Heart right ventricle (tissue), 16 donors: ENCODE data around the gene MMP12. TPM values are rescaled to one million over a fixed set of nuclear protein-coding genes. Genes with fewer than 3 reads are reported as not detected.

Experiments
- ATAC-seq, 8 donors: fragments of 200-7000 bp; cut with Tn5 transposase; one replicate each; pipeline ENCODE4 v1.9.1; 2020; ENCODE audit warnings: mild to moderate bottlenecking in 8 of 8, moderate library complexity in 8 of 8, moderate number of reproducible peaks in 1 of 8
- DNase-seq, 2 donors: peaks; one replicate each; pipeline ENCODE4 v3.0.0-alpha.2; 2020
- H3K27ac ChIP-seq, 10 donors: fragments of 200-600 bp; sonication (generic) in 2 of 10; one replicate each; pipeline versions ENCODE4 v1.5.0 to v1.8.0; 2020 to 2022; ENCODE audit warnings: mild to moderate bottlenecking in 3 of 10
- H3K27me3 ChIP-seq, 7 donors: fragments of 200-600 bp; one replicate each; pipeline ENCODE4 v1.8.0; 2021 to 2022; ENCODE audit warnings: mild to moderate bottlenecking in 2 of 7
- H3K36me3 ChIP-seq, 9 donors: fragments of 200-600 bp; sonication (generic) in 1 of 9; one replicate each; pipeline versions ENCODE4 v1.5.0 to v1.8.0; 2020 to 2022; ENCODE audit warnings: mild to moderate bottlenecking in 2 of 9
- H3K4me1 ChIP-seq, 9 donors: fragments of 200-600 bp; sonication (generic) in 1 of 9; one replicate each; pipeline versions ENCODE4 v1.5.0 to v1.8.0; 2020 to 2022; ENCODE audit warnings: mild to moderate bottlenecking in 4 of 9
- H3K4me3 ChIP-seq, 10 donors: fragments of 200-600 bp; sonication (generic) in 2 of 10; one replicate each; pipeline versions ENCODE4 v1.5.0 to v1.8.0; 2020 to 2022; ENCODE audit warnings: mild to moderate bottlenecking in 7 of 10, moderate library complexity in 2 of 10
- H3K9me3 ChIP-seq, 11 donors: fragments of 200-600 bp in 10 of 11; sonication (generic) in 2 of 11; one replicate each; pipeline versions ENCODE4 v1.5.0 to v1.8.0; 2013 to 2022; ENCODE audit warnings: mild to moderate bottlenecking in 2 of 11, control low read depth in 1 of 11, moderate library complexity in 1 of 11
- WGBS, 2 donors: extraction: QIAGEN DNeasy Blood & Tissue Kit; methylation state at CpG; one replicate each; pipeline ENCODE4 v1.1.7; 2013; ENCODE audit warnings: inconsistent platforms in 1 of 2; 5-methylcytosine and 5-hydroxymethylcytosine counted together
- intact Hi-C, 10 donors: fragments of 100-400 bp; cut with DNase I; formaldehyde crosslinking; loops; one replicate each; pipeline versions ENCODE4 v1.11.1 to v1.14.2; 2022
- polyA plus RNA-seq, 2 donors: library from polyadenylated mRNA; stranded (reverse); fragments of 200-250 nt; gene quantifications; one replicate each; pipeline ENCODE4 v1.2.3, GENCODE V29; 2013
- total RNA-seq, 10 donors: library from RNA; stranded (reverse); fragmentation: NEBNext Ultra II Directional in 3 of 10; extraction: Animal tissue kit (Norgen Biotek cat#: 25700) in 3 of 10; gene quantifications; one replicate each; pipeline versions ENCODE4 v1.2.1 to v1.2.4, GENCODE V29; 2021 to 2023
- TF ChIP-seq, protein P1 (sequence below), 9 donors: fragments of 200-600 bp; sonication (generic) in 2 of 9; IDR thresholded peaks; one replicate each; pipeline versions ENCODE4 v1.5.0 to v1.8.0; 2021 to 2022; ENCODE audit warnings: antibody characterized with exemption in 9 of 9, mild to moderate bottlenecking in 5 of 9, moderate library complexity in 1 of 9
- donor health status: Arrhythmogenic right ventricular cardiomyopathy.
- donor health status: ischemic (EF 13 %, LVEDD 7.1; RV severe dilation, severe dysfunction).
- donor health status: healthy with polysubstance abuse.
- donor health status: DM: no; HTN: yes; CAD: no.
- donor health status: DM: no; HTN: no; CAD: no.
- donor health status: ischemic (EF 25% LVEDD 6.9; RV normal size, moderate dysfunction).
- donor health status: ischemic (EF 25% LVEDD 5.7; RV mildly dilated, moderate dysfunction).
- donor health status: healthy.
- donor health status: DM: yes; HTN: yes; CAD: no.
- donor health status: Ischemic cardiomyopathy.
- donor health status: ischemic (EF 35%, LVEDD 5.7; RV mildly dilated, moderate dysfunction).
- donor health status: nonischemic (EF 11% LVEDD 7.7; RV severe dilation, severe dysfunction).
- donor health status: DM: yes; HTN: yes; CAD: no.
- donor health status: PGD.
- donor health status: ischemic (EF 29% LVEDD 5.4; RV normal size, mild dysfunction).
- donor health status: nonischemic (EF 23%, LVEDD 6.1; RV moderate dilation, normal function).

Gene MMP12
- total and polyA plus RNA-seq, 12 donors = 0.30 TPM; not detected in 11

DNA sequence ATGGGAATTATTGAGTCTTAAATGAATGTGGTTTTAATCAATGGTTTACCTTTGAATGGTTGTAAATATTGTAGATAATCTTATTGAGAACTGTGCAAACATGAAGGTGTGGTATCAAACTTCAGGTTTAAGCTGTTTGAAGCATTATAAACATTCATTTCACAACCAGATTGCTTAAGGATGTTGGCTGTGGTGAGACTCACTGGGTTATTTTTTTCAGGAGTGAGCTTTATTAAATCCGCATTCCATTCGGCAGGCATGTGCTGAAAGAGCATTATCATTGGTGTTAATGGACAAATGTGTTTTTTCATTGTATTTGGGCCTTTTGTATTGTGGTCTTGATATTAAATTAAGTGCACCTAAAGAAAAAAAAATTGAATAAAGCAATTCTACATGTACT is 41.1 kb downstream of the MMP12 start:
- no peak for DNase-seq
- Histone ChIP-seq H3K4me3 (no peak overlapping the region), H3K4me1 (no peaks in the 10 kb centered on the region), H3K9me3 (no peaks in the 10 kb centered on the region), H3K27me3 (peaks cover 0 to 34% (median 13%) of the 10 kb centered on the region in 7 donors), H3K27ac (no peak overlapping the region), H3K36me3 (no peaks in the 10 kb centered on the region)
- intact Hi-C loops = loop anchor here in 1 of 10 donors (10.0 kb wide), 2 partner anchors 61 to 101 kb away; no protein-coding TSS in a partner anchor
- TF ChIP-seq, protein P1, sequence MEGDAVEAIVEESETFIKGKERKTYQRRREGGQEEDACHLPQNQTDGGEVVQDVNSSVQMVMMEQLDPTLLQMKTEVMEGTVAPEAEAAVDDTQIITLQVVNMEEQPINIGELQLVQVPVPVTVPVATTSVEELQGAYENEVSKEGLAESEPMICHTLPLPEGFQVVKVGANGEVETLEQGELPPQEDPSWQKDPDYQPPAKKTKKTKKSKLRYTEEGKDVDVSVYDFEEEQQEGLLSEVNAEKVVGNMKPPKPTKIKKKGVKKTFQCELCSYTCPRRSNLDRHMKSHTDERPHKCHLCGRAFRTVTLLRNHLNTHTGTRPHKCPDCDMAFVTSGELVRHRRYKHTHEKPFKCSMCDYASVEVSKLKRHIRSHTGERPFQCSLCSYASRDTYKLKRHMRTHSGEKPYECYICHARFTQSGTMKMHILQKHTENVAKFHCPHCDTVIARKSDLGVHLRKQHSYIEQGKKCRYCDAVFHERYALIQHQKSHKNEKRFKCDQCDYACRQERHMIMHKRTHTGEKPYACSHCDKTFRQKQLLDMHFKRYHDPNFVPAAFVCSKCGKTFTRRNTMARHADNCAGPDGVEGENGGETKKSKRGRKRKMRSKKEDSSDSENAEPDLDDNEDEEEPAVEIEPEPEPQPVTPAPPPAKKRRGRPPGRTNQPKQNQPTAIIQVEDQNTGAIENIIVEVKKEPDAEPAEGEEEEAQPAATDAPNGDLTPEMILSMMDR (IDR thresholded peaks at IDR 0.05) = no peak
- no peak for ATAC-seq
- whole genome bisulfite sequencing, 2 donors = 91 to 92% methylated on average over 2 of the region's 2 CpGs

DNA sequence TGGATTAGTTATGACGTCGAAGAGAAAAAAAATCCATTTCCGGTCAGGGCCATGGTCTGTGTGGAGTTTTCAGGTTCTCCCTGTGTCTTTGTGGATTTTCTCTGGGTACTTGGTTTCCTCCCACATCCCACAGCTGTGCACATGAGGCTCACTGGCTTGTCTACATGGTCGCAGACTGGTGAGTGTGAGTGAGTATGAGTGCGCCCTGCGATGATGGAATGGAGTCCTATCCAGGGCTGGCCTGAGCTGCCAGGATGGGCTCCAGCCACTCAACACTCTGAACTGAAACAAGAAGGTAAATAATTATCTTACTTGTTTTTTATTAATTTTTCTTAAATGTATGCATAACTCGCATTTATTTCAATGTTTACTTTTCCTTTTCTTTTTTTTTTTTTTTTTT is 42.2 kb downstream of the MMP12 start:
- H3K36me3 ChIP-seq = no peaks in the 10 kb centered on the region
- no peaks in the 10 kb centered on the region for H3K9me3 ChIP-seq
- WGBS, 2 donors = 93 to 97% methylated on average over 7 of the region's 7 CpGs
- DNase-seq = no peak
- peaks cover 0 to 34% (median 13%) of the 10 kb centered on the region in 7 donors for H3K27me3 ChIP-seq
- no peak for ATAC-seq
- TF ChIP-seq, protein P1 (IDR thresholded peaks at IDR 0.05) = no peak
- no peaks in the 10 kb centered on the region for H3K4me1 ChIP-seq
- intact Hi-C loops = loop anchor here in 1 of 10 donors (10.0 kb wide), 2 partner anchors 62 to 102 kb away; no protein-coding TSS in a partner anchor
- H3K27ac ChIP-seq = no peak overlapping the region
- no peak overlapping the region for H3K4me3 ChIP-seq

DNA sequence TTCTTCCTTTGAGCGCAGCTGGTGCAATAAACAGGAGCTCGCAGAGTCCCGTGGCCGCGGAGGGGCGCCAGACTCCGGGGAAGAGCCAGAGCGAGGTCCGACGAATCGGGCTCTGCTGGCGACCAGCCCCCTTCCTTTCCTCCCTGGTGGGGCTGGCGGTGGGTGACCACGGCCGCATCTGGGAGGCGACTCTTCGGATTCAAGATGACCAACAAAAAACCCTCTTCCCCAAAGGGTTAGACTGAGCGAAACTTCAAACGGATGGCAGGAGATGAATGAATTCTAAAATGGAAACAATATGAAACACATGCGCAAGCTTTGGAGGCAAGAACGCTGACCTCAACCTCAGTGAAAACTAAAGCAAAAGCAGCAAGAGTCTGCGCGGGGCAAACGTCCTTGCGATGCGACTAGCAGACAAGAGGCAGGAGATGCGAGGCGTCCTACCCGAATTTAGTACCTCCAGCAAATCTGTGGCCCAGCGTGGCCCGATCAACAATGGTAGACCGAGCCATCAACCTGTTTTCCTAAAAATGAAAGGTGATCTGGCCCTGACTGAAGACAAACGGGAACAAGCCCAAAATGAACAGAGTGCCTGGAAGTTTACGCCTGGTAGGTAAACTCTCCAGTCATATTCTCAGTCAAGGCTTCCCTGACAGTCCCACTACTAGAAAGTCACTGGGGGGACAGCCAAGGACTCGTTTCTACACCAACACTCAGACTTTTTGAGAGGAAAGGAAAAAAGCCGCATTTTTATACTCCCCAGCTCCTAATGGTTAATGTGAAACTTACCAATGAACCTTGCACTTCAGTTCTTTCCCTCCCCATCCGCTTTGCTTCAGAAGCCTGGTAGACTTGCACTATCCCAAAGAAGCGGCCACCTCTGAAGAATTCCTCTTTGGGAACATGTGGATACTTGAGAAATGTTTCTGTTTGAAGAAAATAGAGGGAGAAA is 43.0 kb downstream of the MMP12 start:
- no peak for ATAC-seq
- H3K27me3 ChIP-seq = peaks cover 0 to 34% (median 13%) of the 10 kb centered on the region in 7 donors
- H3K4me1 ChIP-seq = no peaks in the 10 kb centered on the region
- H3K9me3 ChIP-seq = no peaks in the 10 kb centered on the region
- WGBS, 2 donors = 41 to 46% methylated on average over 38 of the region's 38 CpGs
- TF ChIP-seq, protein P1 (IDR thresholded peaks at IDR 0.05) = peak in 5 of 9 donors; percentile 7 to 23 (median 17)
- intact Hi-C loops = loop anchor here in 1 of 10 donors (10.0 kb wide), 2 partner anchors 63 to 103 kb away; no protein-coding TSS in a partner anchor
- H3K4me3 ChIP-seq = peak overlapping the region in 2 of 10 donors; percentile 7 to 21
- H3K27ac ChIP-seq = no peak overlapping the region
- DNase-seq = peak in 1 of 2 donors; percentile 23
- H3K36me3 ChIP-seq = no peaks in the 10 kb centered on the region

DNA sequence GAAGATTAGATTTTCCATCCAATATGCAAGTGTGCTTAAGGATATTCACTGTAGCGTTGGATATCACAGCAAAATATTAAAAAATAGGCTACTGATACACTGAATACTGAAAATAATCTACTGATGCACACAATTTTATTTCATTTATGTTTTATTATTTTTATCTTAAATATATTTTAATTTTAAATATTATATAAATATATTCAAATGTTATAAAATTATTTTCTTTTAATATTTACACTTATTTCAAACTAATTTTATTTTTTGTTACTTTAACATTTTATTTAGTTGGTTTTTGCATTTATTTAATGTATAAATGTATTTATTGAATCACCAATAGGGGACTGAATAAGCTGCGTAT is 43.7 kb downstream of the MMP12 start:
- 50 to 64% methylated on average over 2 of the region's 2 CpGs for WGBS, 2 donors
- no peak for ATAC-seq
- H3K4me1 ChIP-seq = no peaks in the 10 kb centered on the region

More for the DNA sequence above, 43.7 kb downstream of the MMP12 start:
- no peak overlapping the region for H3K4me3 ChIP-seq
- no peaks in the 10 kb centered on the region for H3K36me3 ChIP-seq
- peaks cover 0 to 3% (median 0%) of the 10 kb centered on the region in 11 donors for H3K9me3 ChIP-seq
- H3K27ac ChIP-seq = no peak overlapping the region
- TF ChIP-seq, protein P1 (IDR thresholded peaks at IDR 0.05) = no peak
- H3K27me3 ChIP-seq = peaks cover 0 to 34% (median 13%) of the 10 kb centered on the region in 7 donors
- no peak for DNase-seq
- intact Hi-C loops = loop anchor here in 1 of 10 donors (10.0 kb wide), 2 partner anchors 64 to 104 kb away; no protein-coding TSS in a partner anchor
